Measurements from ENCODE around the gene ACTG2. TPM values are rescaled to one million over a fixed set of nuclear protein-coding genes. Genes with fewer than 3 reads are reported as not detected.
"Not testable (repeated sequence)": the region's sequence is repeated elsewhere in the genome, so short reads cannot be mapped to it uniquely, and the experiment has no call there.

The ACTG2 gene
- polyA plus RNA-seq (2013, experiment 1 of 2; ENCODE audit: insufficient read length): 1,334 TPM
- 1,291 TPM for polyA plus RNA-seq (2013, experiment 2 of 2; ENCODE audit: insufficient read length)

- DNase-seq: peak; percentile 93
Measured at GRCh38 chr2:73892631-73893329, at the start of gene ACTG2. Gene ACTG2, plus strand, starts transcription at chr2:73893008. Its CDS starts 8,304 bp downstream, at chr2:73901312.

DNA sequence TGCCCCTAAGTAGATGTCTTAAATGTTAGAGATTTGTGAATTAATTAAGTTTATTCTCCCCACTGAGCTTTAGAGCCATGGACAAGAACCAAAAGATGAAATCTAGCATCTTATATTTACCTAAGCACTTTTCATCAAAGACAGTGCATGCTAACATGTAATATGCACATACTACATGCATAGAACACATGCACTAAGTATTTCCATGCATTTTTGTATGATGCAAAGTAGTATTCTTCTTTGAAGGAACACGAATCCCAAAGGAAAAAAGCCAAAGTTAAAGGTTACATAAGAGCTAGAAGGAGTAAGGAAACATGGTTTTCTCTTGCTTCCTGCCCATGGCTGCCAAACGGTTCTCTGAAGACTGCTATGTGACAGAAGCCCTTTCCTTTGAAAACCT, 48.7 kb upstream of the ACTG2 start:
- DNase-seq: no peak

- DNase-seq: no peak
Measured at GRCh38 chr2:73850009-73850408, 42.8 kb upstream of the ACTG2 start.

- no peak for DNase-seq
Measured at GRCh38 chr2:73851274-73851673, 41.5 kb upstream of the ACTG2 start.

DNA sequence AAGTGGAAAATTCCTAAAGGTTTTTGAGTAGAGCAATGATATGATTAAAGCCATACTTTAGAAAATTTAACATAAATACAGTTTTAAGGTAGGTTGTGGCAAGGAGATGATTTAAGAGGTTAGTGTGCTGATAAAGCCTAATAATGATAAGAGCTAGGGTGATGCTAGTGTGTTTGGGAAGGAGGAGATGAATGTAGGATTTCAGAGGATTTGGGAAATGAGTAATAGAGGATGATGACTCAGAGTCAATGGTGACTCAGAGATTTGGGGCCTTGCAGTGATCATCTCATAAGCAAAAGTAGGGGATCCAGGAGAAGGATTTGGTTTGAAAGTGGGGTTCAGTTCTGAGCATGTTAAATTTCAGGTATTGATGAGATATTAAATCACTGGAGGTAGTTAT, 40.8 kb upstream of the ACTG2 start:
- DNase-seq: peak; percentile 71

- no peak for DNase-seq
Measured at GRCh38 chr2:73855526-73855925, 37.3 kb upstream of the ACTG2 start.

GRCh38 chr2:73856214-73856613, 36.6 kb upstream of the ACTG2 start:
- peak; percentile 87 for DNase-seq

DNA sequence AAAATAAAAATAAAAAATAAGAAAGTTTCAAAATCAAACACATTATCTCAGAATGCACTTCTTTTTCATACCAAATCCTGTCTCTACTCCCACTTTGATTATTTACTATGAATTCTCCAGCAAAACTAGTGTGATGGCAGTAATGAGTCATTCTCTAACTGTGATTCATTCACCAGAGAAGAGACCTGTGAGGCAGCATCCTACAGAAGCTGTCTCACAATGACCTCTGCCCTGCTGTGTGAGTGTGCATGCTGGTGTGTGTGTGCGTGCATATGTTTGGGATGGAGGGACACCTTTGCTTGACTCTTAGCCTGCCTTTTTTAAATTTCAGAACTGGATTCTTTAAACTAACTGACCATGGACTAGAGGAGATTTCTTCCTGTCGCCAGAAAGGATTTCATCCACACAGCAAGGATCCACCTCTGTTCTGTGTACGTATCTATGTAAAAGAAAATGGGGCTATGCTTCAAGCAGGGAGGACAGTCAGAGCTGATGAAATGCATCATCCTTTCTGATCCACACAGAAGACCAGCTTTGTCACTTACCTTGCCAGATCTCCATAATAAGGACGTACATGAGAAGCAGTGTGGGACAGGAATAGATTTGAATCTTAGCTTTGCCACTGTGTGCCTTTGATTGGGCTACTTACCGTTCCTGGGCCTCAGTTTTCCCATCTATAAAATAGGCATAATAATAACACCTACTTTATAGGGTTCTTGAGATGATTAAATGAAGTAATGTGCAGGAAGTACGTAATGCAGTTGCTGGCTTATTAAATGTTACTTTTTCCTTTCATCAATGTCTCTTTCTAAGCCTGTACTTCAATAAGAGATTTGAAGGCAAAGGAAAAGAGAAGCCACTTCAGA, 32.9 kb upstream of the ACTG2 start:
- DNase-seq: peak; percentile 77

GRCh38 chr2:73862987-73863386, 29.8 kb upstream of the ACTG2 start:
- DNase-seq: no peak

DNA sequence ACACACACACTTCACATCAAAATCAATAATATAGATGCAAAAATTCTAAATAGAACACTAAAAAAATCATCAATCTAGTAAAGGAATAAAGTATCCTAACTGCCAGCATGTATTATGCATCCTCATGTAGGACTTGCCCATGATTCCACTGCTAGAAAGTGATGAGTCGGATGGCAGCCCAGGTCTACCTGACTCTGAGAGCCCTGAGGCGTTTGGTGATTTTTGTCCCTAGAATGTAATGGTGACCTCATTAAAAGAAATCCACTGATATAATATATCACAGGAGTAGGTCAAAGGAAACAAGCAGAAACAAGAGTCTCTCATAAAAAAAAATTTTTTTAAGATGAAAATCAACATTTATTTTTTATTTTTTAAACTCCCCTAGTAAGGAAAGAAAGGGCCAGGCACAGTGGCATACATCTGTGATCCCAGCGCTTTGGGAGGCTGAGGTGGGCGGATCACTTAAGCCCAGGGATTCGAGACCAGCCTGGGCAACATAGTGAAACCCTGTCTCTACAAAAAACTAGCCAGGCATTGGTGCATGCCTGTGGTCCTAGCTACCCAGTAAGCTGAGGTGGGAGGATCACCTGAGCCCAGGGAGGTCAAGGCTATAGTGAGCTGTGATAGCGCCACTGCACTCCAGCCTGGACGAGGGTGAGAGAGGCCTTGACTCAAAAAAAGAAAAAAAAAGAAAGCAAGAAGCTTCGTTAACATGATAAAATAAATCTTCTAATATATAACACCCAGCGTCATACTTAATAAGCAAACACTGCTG, 24.4 kb upstream of the ACTG2 start:
- no peak for DNase-seq

- DNase-seq: peak; percentile 86
Measured at GRCh38 chr2:73870084-73870483, 22.7 kb upstream of the ACTG2 start.

- no peak for DNase-seq
Measured at GRCh38 chr2:73877071-73877802, 15.6 kb upstream of the ACTG2 start.

DNA sequence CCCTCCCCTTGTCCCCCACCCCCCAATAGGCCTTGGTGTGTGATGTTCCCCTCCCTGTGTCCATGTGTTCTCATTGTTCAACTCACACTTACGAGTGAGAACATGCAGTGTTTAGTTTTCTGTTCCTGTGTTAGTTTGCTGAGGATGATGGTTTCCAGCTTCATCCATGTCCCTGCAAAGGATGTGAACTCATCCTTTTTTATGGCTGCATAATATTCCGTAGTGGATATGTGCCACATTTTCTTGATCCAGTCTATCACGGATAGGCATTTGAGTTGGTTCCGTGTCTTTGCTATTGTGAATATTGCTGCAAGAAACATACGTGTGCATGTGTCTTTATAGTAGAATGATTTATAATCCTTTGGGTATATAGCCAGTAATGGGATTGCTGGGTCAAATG, 14.8 kb upstream of the ACTG2 start:
- not testable (repeated sequence) for DNase-seq

DNA sequence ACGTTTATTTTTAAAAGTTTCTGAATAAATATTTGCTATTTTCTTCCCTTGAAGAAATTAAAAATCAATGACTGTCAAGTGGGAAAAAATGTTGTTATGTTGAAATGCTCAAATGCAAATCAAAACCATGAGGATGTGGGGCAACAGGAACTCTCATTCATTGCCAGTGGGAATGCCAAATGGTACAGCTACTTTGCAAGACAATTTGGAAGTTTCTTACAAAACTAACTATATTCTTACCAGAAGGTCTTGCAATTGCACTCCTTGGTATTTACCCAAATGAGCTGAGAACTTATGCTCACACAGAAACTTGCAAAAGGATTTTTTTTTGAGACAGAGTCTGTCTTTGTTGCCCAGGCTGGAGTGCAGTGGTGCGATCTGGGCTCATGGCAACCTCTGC, 7.4 kb upstream of the ACTG2 start:
- DNase-seq: no peak

GRCh38 chr2:73886357-73886756, 6.5 kb upstream of the ACTG2 start:
- no peak for DNase-seq

DNA sequence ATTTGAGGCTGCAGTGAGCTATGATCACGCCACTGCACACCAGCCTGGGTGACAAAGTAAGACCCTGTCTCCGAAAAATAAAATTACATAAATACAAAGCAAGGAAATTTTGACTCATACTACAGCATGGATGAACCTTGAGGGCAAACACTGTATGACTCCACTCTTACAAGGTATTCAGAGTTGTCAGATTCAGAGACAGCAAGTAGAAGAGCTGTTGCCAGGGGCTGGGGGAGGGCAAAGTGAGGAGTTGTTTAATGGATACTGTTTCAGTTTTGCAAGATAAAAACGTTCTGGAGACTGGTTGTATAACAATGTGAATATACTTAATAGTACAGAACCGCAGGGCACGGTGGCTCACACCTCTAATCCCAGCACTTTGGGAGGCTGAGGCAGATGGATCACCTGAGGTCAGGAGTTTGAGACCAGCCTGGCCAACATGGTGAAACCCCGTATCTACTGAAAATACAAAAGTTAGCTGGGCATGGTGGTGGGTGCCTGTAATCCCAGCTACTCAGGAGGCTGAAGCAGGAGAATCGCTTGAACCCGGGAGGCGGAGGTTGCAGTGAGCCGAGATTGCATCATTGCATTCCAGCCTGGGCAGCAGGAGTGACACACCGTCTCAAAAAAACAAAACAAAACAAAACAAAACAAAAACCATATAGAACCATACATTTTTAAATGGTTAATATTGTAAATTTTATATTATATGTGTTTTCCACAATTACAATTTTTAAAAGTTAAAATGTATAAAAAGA, 5.0 kb upstream of the ACTG2 start:
- not testable (repeated sequence) for DNase-seq

GRCh38 chr2:73888388-73888787, 4.4 kb upstream of the ACTG2 start:
- DNase-seq: no peak

GRCh38 chr2:73889206-73889605, 3.6 kb upstream of the ACTG2 start:
- DNase-seq: no peak

- DNase-seq: peak; percentile 40
Measured at GRCh38 chr2:73890301-73891092, 2.3 kb upstream of the ACTG2 start.

DNA sequence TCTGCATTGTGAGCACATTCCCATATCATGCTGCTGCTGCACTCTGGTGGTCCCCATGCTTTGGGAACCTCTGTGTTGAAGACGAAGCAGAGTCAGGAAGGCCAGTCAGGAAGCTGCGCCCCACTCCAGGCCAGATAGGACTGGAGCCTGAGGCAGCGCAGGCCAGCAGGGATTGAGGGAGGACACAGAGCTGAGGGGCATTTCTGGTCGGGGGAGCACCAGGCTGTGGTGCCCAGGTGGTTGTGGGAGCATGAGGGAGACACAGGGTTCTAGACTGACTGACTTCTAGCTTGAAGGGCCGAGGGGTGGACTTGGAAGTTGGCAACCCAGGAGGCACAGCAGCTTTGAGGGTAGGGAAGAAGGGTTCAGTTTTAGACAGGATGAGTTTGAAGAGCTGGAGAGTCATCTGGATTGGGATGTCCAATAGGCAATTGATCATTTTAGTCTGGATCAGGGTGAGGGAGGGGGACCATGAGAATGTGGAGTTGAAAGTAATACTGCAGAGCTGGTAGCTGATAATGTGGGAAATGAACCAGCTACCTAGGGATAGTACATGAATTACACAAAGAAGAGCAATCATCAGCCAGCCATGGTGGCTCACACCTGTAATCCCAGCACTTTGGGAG, 1.4 kb upstream of the ACTG2 start:
- DNase-seq: no peak
